HepG2 (cell line): Measurements from ENCODE around the gene ZBTB2. TPM values are rescaled to one million over a fixed set of nuclear protein-coding genes. Genes with fewer than 3 reads are reported as not detected.

Experiments
- ATAC-seq: fragments of 200-7000 bp; cut with Tn5 transposase; 3 replicates; pipeline ENCODE4 v1.9.1; 2020; ENCODE audit warnings: mild to moderate bottlenecking, moderate library complexity
- BruUV-seq: library from RNA; stranded (reverse); fragments of 400-500 nt; replicated peaks from 2 replicates; lab custom pipeline; 2021; lab: Mats Ljungman, UMichigan
- CTCF ChIA-PET: fragments of 300-600 bp; formaldehyde crosslinking; extraction: SDS; loops from one replicate; lab custom pipeline; 2021; ENCODE audit warnings: low total read pairs, inconsistent platforms, low intra/inter-chr PET ratio; lab: Yijun Ruan, JAX
- POLR2A ChIA-PET: fragments of 350-600 bp; sonication (Branson Sonifier 250); formaldehyde crosslinking; loops from one replicate; lab custom pipeline; 2020; ENCODE audit warnings: antibody characterized with exemption, inconsistent platforms; lab: Yijun Ruan, JAX
- DNase-seq: peaks from one replicate; pipeline ENCODE4 v3.0.0-alpha.2; 2015; ENCODE audit warnings: low spot score
- FAIRE-seq: peaks from 3 replicates; lab custom pipeline; 2011; peaks lifted over from hg19 to GRCh38; lab: Jason Lieb, UNC
- H2AFZ ChIP-seq: one replicate; pipeline ENCODE4 v1.6.1; 2011; ENCODE audit warnings: low read length, inconsistent platforms
- H3K27ac ChIP-seq: fragments of 300-600 bp; 3 replicates; pipeline ENCODE4 v1.8.0; 2011; ENCODE audit warnings: mixed run types, mild to moderate bottlenecking, mixed read lengths, low read length, inconsistent platforms; ENCODE audit not compliant: insufficient read depth; ENCODE audit errors: extremely low read length
- H3K27me3 ChIP-seq, 2 experiments: fragments of 200-600 bp in 1 of 2; 2 replicates in 1 of 2; 3 replicates in 1 of 2; pipeline versions ENCODE4 v1.6.0 to v1.8.0; 2011; ENCODE audit warnings: low read length in 2 of 2, mild to moderate bottlenecking in 2 of 2, moderate library complexity in 2 of 2, inconsistent platforms in 1 of 2; ENCODE audit not compliant: insufficient read depth in 2 of 2, control insufficient read depth in 1 of 2
- H3K36me3 ChIP-seq, 2 experiments: fragments of 200-600 bp in 1 of 2; replicated peaks in 1 of 2; 2 replicates in 1 of 2; 3 replicates in 1 of 2; pipeline versions ENCODE4 v1.5.1 to v1.8.0; 2011; ENCODE audit warnings: low read length in 2 of 2, inconsistent platforms in 1 of 2; ENCODE audit not compliant: insufficient read depth in 2 of 2, control insufficient read depth in 1 of 2
- H3K4me1 ChIP-seq: 2 replicates; pipeline ENCODE4 v1.5.1; 2012; ENCODE audit warnings: low read length, inconsistent platforms; ENCODE audit not compliant: insufficient read depth
- H3K4me2 ChIP-seq: 2 replicates; pipeline ENCODE4 v1.6.0; 2011; ENCODE audit warnings: low read depth, low read length, inconsistent platforms
- H3K4me3 ChIP-seq, 3 experiments: fragments of 200-600 bp in 1 of 3; sonication (generic), shearing (Covaris generic) in 1 of 3; replicated peaks in 1 of 3; 2 replicates each; pipeline ENCODE4 v1.5.1; 2011 to 2016; ENCODE audit warnings: low read length in 3 of 3, inconsistent platforms in 2 of 3, low read depth in 2 of 3, mild to moderate bottlenecking in 2 of 3, control low read depth in 1 of 3, mixed read lengths in 1 of 3; ENCODE audit not compliant: insufficient read depth in 1 of 3
- H3K79me2 ChIP-seq: one replicate; pipeline ENCODE4 v1.6.1; 2011; ENCODE audit warnings: low read length, inconsistent platforms; ENCODE audit not compliant: insufficient read depth
- H3K9ac ChIP-seq: 2 replicates; pipeline ENCODE4 v1.6.0; 2011; ENCODE audit warnings: mild to moderate bottlenecking, low read depth, low read length, inconsistent platforms; ENCODE audit not compliant: insufficient read depth
- H3K9me3 ChIP-seq: 2 replicates; pipeline ENCODE4 v1.5.1; 2012; ENCODE audit warnings: mild to moderate bottlenecking, low read length
- H4K20me1 ChIP-seq: 2 replicates; pipeline ENCODE4 v1.6.0; 2011; ENCODE audit warnings: inconsistent platforms, mild to moderate bottlenecking, low read length, moderate library complexity; ENCODE audit not compliant: insufficient read depth
- CBX2 ChIP-seq, 2 experiments: fragments of 200-600 bp in 1 of 2; sonication (generic); formaldehyde crosslinking in 1 of 2; IDR thresholded peaks; 2 replicates each; pipeline versions ENCODE4 v1.7.0 to v1.8.1; 2018 to 2022; ENCODE audit warnings: low read depth in 2 of 2, low read length in 1 of 2, mild to moderate bottlenecking in 1 of 2, missing genetic modification reagents in 1 of 2
- KLF11 ChIP-seq: IDR thresholded peaks from 2 replicates; pipeline ENCODE4 v1.6.1; 2016; ENCODE audit warnings: missing compliant biosample characterization
- NR2F2 ChIP-seq: IDR thresholded peaks from 2 replicates; pipeline ENCODE4 v1.6.1; 2012; ENCODE audit warnings: low read depth, inconsistent platforms, borderline replicate concordance
- POLR2A ChIP-seq, 2 experiments: IDR thresholded peaks; 2 replicates each; pipeline ENCODE4 v1.6.1; 2011; ENCODE audit warnings: low read depth in 2 of 2, low read length in 2 of 2, mild to moderate bottlenecking in 1 of 2, moderate library complexity in 1 of 2; ENCODE audit not compliant: insufficient read depth in 1 of 2
- POLR2AphosphoS2 ChIP-seq: IDR thresholded peaks from 2 replicates; pipeline ENCODE4 v1.6.1; 2011; ENCODE audit warnings: low read depth, low read length, improper control_type of control experiment
- PPARG ChIP-seq: conservative IDR thresholded peaks from 2 replicates; pipeline ENCODE4 v1.6.1; 2016; ENCODE audit warnings: missing biosample characterization, missing genetic modification reagents
- SOX5 ChIP-seq: IDR thresholded peaks from 2 replicates; pipeline ENCODE4 v1.6.1; 2016; ENCODE audit warnings: borderline replicate concordance
- STAG1 ChIP-seq: sonication (generic); formaldehyde crosslinking; IDR thresholded peaks from 2 replicates; pipeline ENCODE4 v1.4.0; 2020; ENCODE audit warnings: missing genetic modification reagents
- WGBS: methylation state at CpG from one replicate; pipeline ENCODE4 v1.1.6; 2017; ENCODE audit warnings: low lambda C conversion rate; 5-methylcytosine and 5-hydroxymethylcytosine counted together
- in situ Hi-C: cut with HindIII; loops from 2 replicates; pipeline ENCODE4 v1.10.0; 2017; ENCODE audit warnings: low pct_unique_long_range_greater_than_20kb; ENCODE audit not compliant: extremely low pct_ligation_motif_present
- intact Hi-C: fragments of 100-400 bp; cut with micrococcal nuclease; formaldehyde crosslinking; loops from one replicate; pipeline ENCODE4 v1.10.0; 2022; ENCODE audit not compliant: unreplicated experiment
- polyA plus RNA-seq, 8 experiments: library from polyadenylated mRNA; depleted of rRNA in 3 of 8; stranded (reverse) in 7 of 8; unstranded in 1 of 8; fragments of >200 nt; fragmentation: Illumina TruSeq in 4 of 8; extraction: Trizol in 4 of 8; gene quantifications; 2 replicates each; pipeline versions ENCODE4 v1.2.1 to v1.2.3, GENCODE V29; 2011 to 2016; ENCODE audit warnings: low read depth in 4 of 8, missing spikeins in 1 of 8, mixed read lengths in 1 of 8; ENCODE audit not compliant: insufficient read depth in 1 of 8
- total RNA-seq, 5 experiments: library from RNA; depleted of rRNA; stranded (reverse); fragments of >200 nt; fragmentation: Illumina TruSeq; extraction: Trizol; gene quantifications; 2 replicates each; pipeline ENCODE4 v1.2.3, GENCODE V29; 2016; ENCODE audit warnings: low read depth in 1 of 5

Gene ZBTB2
- total and polyA plus RNA-seq, 2 of the 13 experiments (the other 11 are each of a cell fraction or from before 2014, with no cell fraction given) = 15.4 to 22.8 TPM

DNA sequence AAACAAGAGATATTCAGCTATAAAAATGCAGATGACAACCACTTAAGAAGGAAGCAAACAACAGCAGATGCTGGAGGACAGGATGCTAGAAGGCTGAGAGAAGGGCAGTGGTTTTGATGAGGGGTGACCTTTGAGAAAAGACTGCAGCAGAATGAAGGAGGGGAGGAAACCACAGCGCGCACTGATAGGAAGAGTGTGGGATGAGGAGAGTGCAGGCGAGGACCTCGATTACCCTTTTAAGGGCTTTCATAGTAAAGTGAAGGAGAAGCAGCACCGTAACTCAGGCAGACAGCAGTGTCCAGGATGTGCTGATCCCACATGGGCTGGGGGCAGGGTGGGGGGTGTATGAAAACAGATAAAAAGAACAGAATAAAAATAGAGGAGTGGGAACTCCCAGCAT lies 19.2 kb downstream of the ZBTB2 start (continued):
- TF ChIP-seq NR2F2 = no peak
- TF ChIP-seq KLF11 (CRISPR knock-in tag) = no peak
- TF ChIP-seq POLR2AphosphoS2 = no peak

DNA sequence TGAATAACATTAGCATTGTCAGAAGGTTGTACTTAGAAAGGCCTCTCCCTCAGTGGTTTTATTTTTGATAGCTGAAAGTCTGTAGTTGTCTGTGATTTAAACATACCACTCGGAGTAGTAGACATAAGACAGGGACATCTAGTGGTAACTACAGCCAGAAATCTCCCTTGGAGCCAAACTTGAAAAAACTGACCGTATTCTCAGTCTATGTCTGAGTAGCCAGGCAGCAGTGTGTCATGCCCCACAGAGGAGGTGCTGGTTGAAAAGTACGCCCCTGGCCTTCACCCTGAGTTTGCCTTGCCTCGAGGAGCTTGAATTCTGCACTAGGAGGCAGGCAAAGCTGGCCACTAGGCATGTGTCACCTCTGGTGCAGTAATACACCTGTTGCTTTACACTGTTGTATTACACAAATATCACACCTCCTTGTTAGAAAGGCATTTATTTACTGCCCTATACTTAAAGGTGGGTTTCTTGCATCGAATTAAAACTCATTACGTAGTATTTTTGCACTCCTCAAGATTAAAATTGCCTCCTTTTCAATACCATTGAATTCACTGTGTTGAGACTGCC lies 20.8 kb downstream of the ZBTB2 start:
- 0 out of 2 replicates have a peak, but pooled peaks cover 4% of the 10 kb centered on the region for H4K20me1 ChIP-seq
- H3K27ac ChIP-seq = no peak overlapping the region
- ChIA-PET CTCF (no interaction called here), POLR2A (no interaction called here)
- DNase-seq = no peak
- H3K36me3 ChIP-seq = peaks cover 32 to 50% of the 10 kb centered on the region in 2 experiments
- peak; percentile 57 for ATAC-seq
- no TSS peak for BruUV-seq
- FAIRE-seq = peak; percentile 18
- H3K9me3 ChIP-seq = no peaks in the 10 kb centered on the region
- H3K9ac ChIP-seq = no peak overlapping the region
- peaks cover 26% of the 10 kb centered on the region for H3K79me2 ChIP-seq
- H2AFZ ChIP-seq = no peak overlapping the region
- intact Hi-C loops = no loop called here
- H3K27me3 ChIP-seq = no peaks in the 10 kb centered on the region
- peaks cover 15% of the 10 kb centered on the region for H3K4me1 ChIP-seq
- in situ Hi-C loops = no loop called here
- H3K4me3 ChIP-seq = no peak overlapping the region
- H3K4me2 ChIP-seq = no peak overlapping the region
- TF ChIP-seq POLR2A (IDR thresholded peaks at IDR 0.05; ENCODE audit: insufficient read depth in 1 of 2, low read depth in 2 of 2, low read length in 2 of 2) (no peak), SOX5 (CRISPR knock-in tag) (no peak), PPARG (CRISPR knock-in tag) (no peak), STAG1 (CRISPR knock-in tag) (0 out of 2 replicates have a peak, but pooled peaks have one; percentile 21), CBX2 (IDR thresholded peaks at IDR 0.05; ENCODE audit: low read depth, low read length) (no peak), CBX2 (CRISPR knock-in tag; IDR thresholded peaks at IDR 0.05; ENCODE audit: low read depth) (no peak)
- 87% methylated on average over 6 of the region's 6 CpGs for WGBS
